Testis (tissue), 2 donors: Measurements from ENCODE around the gene CDH24.

Source experiments
- CTCF ChIP-seq, 3 experiments: fragments of 450-650 bp in 2 of 3; fragments of 200-600 bp in 1 of 3; sonication (generic) in 1 of 3; IDR thresholded peaks; one replicate each; pipeline ENCODE4 v1.5.1; 2016 to 2019; ENCODE audit warnings: antibody characterized with exemption in 3 of 3, mild to moderate bottlenecking in 2 of 3, moderate library complexity in 1 of 3
- POLR2A ChIP-seq: fragments of 450-650 bp; IDR thresholded peaks from one replicate; pipeline ENCODE4 v1.6.1; 2017; ENCODE audit warnings: antibody characterized with exemption, mild to moderate bottlenecking, moderate library complexity

- TF ChIP-seq CTCF (IDR thresholded peaks at IDR 0.05) (no peak), POLR2A (no peak)
Observed at GRCh38 chr14:23017091-23017490, 40.2 kb downstream of the CDH24 start.
